MCF 10A (cell line): Measurements from ENCODE around the gene AJUBA. TPM values are rescaled to one million over a fixed set of nuclear protein-coding genes. Genes with fewer than 3 reads are reported as not detected.

Experiments used
- BruUV-seq: library from RNA; stranded (reverse); fragments of 400-500 nt; replicated peaks from 2 replicates; lab custom pipeline; 2021; lab: Mats Ljungman, UMichigan
- CTCF ChIA-PET: fragments of 300-600 bp; sonication (Branson Sonifier 250); formaldehyde crosslinking; extraction: SDS; loops from one replicate; lab custom pipeline; 2021; ENCODE audit warnings: antibody characterized with exemption, inconsistent platforms; lab: Yijun Ruan, JAX
- POLR2A ChIA-PET: fragments of 300-600, 350-650 bp; sonication (Branson Sonifier 250); formaldehyde crosslinking; extraction: SDS; loops from one replicate; lab custom pipeline; 2020; ENCODE audit warnings: antibody characterized with exemption, inconsistent platforms; lab: Yijun Ruan, JAX
- DNase-seq: peaks from one replicate; pipeline ENCODE4 v3.0.0-alpha.2; 2018; ENCODE audit not compliant: unreplicated experiment
- H3K27ac Mint-ChIP-seq: one replicate; pipeline ENCODE4 v1.8.0; 2022; ENCODE audit warnings: mild to moderate bottlenecking, low read depth, mixed read lengths; ENCODE audit not compliant: unreplicated experiment
- H3K27me3 Mint-ChIP-seq: one replicate; pipeline ENCODE4 v1.8.0; 2022; ENCODE audit warnings: mixed read lengths; ENCODE audit not compliant: insufficient read depth, unreplicated experiment
- H3K36me3 Mint-ChIP-seq: one replicate; pipeline ENCODE4 v1.8.0; 2022; ENCODE audit warnings: mild to moderate bottlenecking, moderate library complexity, mixed read lengths; ENCODE audit not compliant: insufficient read depth, unreplicated experiment
- H3K4me1 Mint-ChIP-seq: one replicate; pipeline ENCODE4 v1.8.0; 2022; ENCODE audit warnings: mixed read lengths; ENCODE audit not compliant: insufficient read depth, unreplicated experiment
- H3K4me3 Mint-ChIP-seq: one replicate; pipeline ENCODE4 v1.8.0; 2022; ENCODE audit warnings: mild to moderate bottlenecking, moderate library complexity, mixed read lengths; ENCODE audit not compliant: unreplicated experiment
- H3K9me3 Mint-ChIP-seq: one replicate; pipeline ENCODE4 v1.8.0; 2022; ENCODE audit warnings: mixed read lengths; ENCODE audit not compliant: unreplicated experiment
- CTCF ChIP-seq: fragments of 200-600 bp; IDR thresholded peaks from one replicate; pipeline ENCODE4 v1.8.0; 2022; ENCODE audit warnings: antibody characterized with exemption, mild to moderate bottlenecking; ENCODE audit not compliant: unreplicated experiment
- intact Hi-C: fragments of 100-400 bp; cut with micrococcal nuclease; formaldehyde crosslinking; loops from 2 replicates; pipeline ENCODE4 v1.14.1; 2022
- total RNA-seq: library from RNA; stranded (reverse); gene quantifications from 2 replicates; pipeline ENCODE4 v1.2.3, GENCODE V29; 2022

Gene AJUBA
- total RNA-seq, 1 experiment from 2014 or later: 138 TPM

DNA sequence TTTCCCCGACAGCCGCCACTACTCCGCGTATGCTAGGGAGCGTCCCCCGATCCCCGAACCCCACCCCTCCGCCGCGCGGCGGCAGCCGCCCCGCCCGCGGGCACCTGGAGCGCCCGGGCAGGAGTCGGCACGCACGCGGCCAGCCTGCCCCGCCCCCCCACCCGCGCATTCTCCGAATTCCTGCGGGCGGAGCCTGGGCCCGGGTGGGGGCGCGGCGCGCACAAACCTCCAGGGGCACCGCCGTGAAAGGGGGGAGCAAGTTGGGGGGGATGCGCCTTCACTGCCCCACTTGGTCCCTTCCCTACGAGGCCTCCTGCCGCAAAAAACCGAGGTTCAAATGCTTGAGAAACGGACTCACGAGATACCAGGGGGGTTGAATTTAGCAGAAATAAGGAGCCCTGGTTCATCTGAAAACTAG lies 1.7 kb downstream of the AJUBA start:
- no TSS peak for BruUV-seq
- no peaks in the 10 kb centered on the region for H3K27me3 Mint-ChIP-seq
- H3K4me1 Mint-ChIP-seq: peaks cover 44% of the 10 kb centered on the region
- peaks cover 23% of the 10 kb centered on the region for H3K36me3 Mint-ChIP-seq
- peak overlapping the region; percentile 16 for H3K27ac Mint-ChIP-seq
- no peaks in the 10 kb centered on the region for H3K9me3 Mint-ChIP-seq
- no peak for TF ChIP-seq CTCF
- no peak overlapping the region for H3K4me3 Mint-ChIP-seq
- CTCF ChIA-PET: interaction anchor here (0.6 to 24.6 kb wide), 7 partner anchors 14 to 876 kb away, joined by 3 to 620 read pairs (median 23); partner anchors contain the start of genes CDH24, HAUS4 and PRMT5
- intact Hi-C loops: loop anchor here (5.0 kb wide), 1 partner anchor 593 kb away; no protein-coding TSS in a partner anchor
- DNase-seq: peak; percentile 61
- POLR2A ChIA-PET: interaction anchor here (0.6 to 12.7 kb wide), 12 partner anchors 9 to 214 kb away, joined by 3 to 133 read pairs (median 13); partner anchors contain the start of genes ACIN1, C14orf119, CDH24 and HAUS4

- ChIA-PET POLR2A (interaction anchor here (0.6 to 12.7 kb wide), 18 partner anchors 8 to 213 kb away, joined by 3 to 133 read pairs (median 6); partner anchors contain the start of genes ACIN1, C14orf119, CDH24 and HAUS4), CTCF (interaction anchor here (0.9 to 9.3 kb wide), 3 partner anchors 13 to 78 kb away, joined by 3 to 331 read pairs (median 21); partner anchors contain the start of gene CDH24)
- TSS peak; percentile 89 for BruUV-seq
- Mint-ChIP-seq H3K9me3 (no peaks in the 10 kb centered on the region), H3K4me1 (peaks cover 42% of the 10 kb centered on the region), H3K4me3 (no peak overlapping the region), H3K36me3 (peaks cover 32% of the 10 kb centered on the region), H3K27ac (peak overlapping the region; percentile 89), H3K27me3 (no peaks in the 10 kb centered on the region)
- no peak for TF ChIP-seq CTCF
- peak; percentile 77 for DNase-seq
- intact Hi-C loops: loop anchor here (5.0 kb wide), 1 partner anchor 593 kb away; no protein-coding TSS in a partner anchor
These were observed 2.5 kb downstream of the AJUBA start for GRCh38 chr14:22979748-22980392.

GRCh38 chr14:22978981-22979671 lies 3.2 kb downstream of the AJUBA start:
- no TSS peak for BruUV-seq
- H3K4me1 Mint-ChIP-seq: peaks cover 50% of the 10 kb centered on the region
- peak overlapping the region; percentile 89 for H3K27ac Mint-ChIP-seq
- no peaks in the 10 kb centered on the region for H3K27me3 Mint-ChIP-seq
- CTCF ChIA-PET: interaction anchor here (0.9 to 3.3 kb wide), 9 partner anchors 8 to 98 kb away, joined by 3 to 25 read pairs (median 4); partner anchors contain the start of genes CDH24 and PRMT5
- DNase-seq: peak; percentile 90
- no peak overlapping the region for H3K4me3 Mint-ChIP-seq
- H3K9me3 Mint-ChIP-seq: no peaks in the 10 kb centered on the region
- POLR2A ChIA-PET: interaction anchor here (1.0 to 12.7 kb wide), 16 partner anchors 7 to 116 kb away, joined by 3 to 133 read pairs (median 18); partner anchors contain the start of genes ACIN1, C14orf119, CDH24 and HAUS4
- intact Hi-C loops: no loop called here
- no peak for TF ChIP-seq CTCF
- peaks cover 39% of the 10 kb centered on the region for H3K36me3 Mint-ChIP-seq
